GM23338 (cell line): ENCODE results near the gene ATG7. TPM values are rescaled to one million over a fixed set of nuclear protein-coding genes. Genes with fewer than 3 reads are reported as not detected.
A peak's percentile ranks its signal among the peaks of the same experiment; 100 is the strongest.

ENCODE experiments used
- ATAC-seq: fragments of 200-7000 bp; cut with Tn5 transposase; 3 replicates; pipeline ENCODE4 v1.9.1; 2020
- DNase-seq: peaks from one replicate; pipeline ENCODE4 v3.0.0-alpha.2; 2015; ENCODE audit warnings: low spot score
- H2AFZ ChIP-seq: fragments of 200-600 bp; sonication (generic); 2 replicates; pipeline ENCODE4 v1.8.0; 2016; ENCODE audit warnings: antibody characterized with exemption, mild to moderate bottlenecking, moderate library complexity
- H3F3A ChIP-seq: fragments of 200-600 bp; sonication (generic); replicated peaks from 2 replicates; pipeline ENCODE4 v1.8.0; 2017; ENCODE audit warnings: antibody characterized with exemption, mixed run types, low read depth
- H3K27ac ChIP-seq: fragments of 200-600 bp; sonication (generic); 2 replicates; pipeline ENCODE4 v1.6.1; 2016; ENCODE audit warnings: low read depth
- H3K27me3 ChIP-seq: fragments of 200-600 bp; sonication (generic); 2 replicates; pipeline ENCODE4 v1.8.0; 2016; ENCODE audit warnings: mild to moderate bottlenecking, mixed run types, moderate library complexity; ENCODE audit not compliant: insufficient read depth
- H3K36me3 ChIP-seq: fragments of 200-600 bp; sonication (generic); 2 replicates; pipeline ENCODE4 v1.8.0; 2016; ENCODE audit warnings: mild to moderate bottlenecking; ENCODE audit not compliant: insufficient read depth
- H3K4me1 ChIP-seq: fragments of 200-600 bp; sonication (generic); 2 replicates; pipeline ENCODE4 v1.8.0; 2016; ENCODE audit warnings: mild to moderate bottlenecking, moderate library complexity; ENCODE audit not compliant: insufficient read depth
- H3K4me2 ChIP-seq: fragments of 200-600 bp; sonication (generic); 2 replicates; pipeline ENCODE4 v1.7.1; 2017; ENCODE audit warnings: mixed run types
- H3K4me3 ChIP-seq: fragments of 200-600 bp; sonication (generic); 2 replicates; pipeline ENCODE4 v1.6.1; 2016; ENCODE audit warnings: mixed run types
- H3K79me2 ChIP-seq: fragments of 200-600 bp; sonication (generic); replicated peaks from 2 replicates; pipeline ENCODE4 v1.8.0; 2017; ENCODE audit warnings: mild to moderate bottlenecking; ENCODE audit not compliant: insufficient read depth
- H3K9me2 ChIP-seq: fragments of 200-600 bp; sonication (generic); 2 replicates; pipeline ENCODE4 v1.8.0; 2017; ENCODE audit not compliant: insufficient read depth
- H4K20me1 ChIP-seq: fragments of 200-600 bp; sonication (generic); replicated peaks from 2 replicates; pipeline ENCODE4 v1.8.0; 2017; ENCODE audit warnings: mild to moderate bottlenecking; ENCODE audit not compliant: insufficient read depth
- H3K27ac Mint-ChIP-seq: 2 replicates; pipeline ENCODE4 v1.8.0; 2020; ENCODE audit warnings: inconsistent platforms, mild to moderate bottlenecking, moderate library complexity, mixed read lengths
- H3K27me3 Mint-ChIP-seq: 3 replicates; pipeline ENCODE4 v1.8.0; 2022; ENCODE audit warnings: low read depth, mild to moderate bottlenecking, moderate library complexity, mixed read lengths, inconsistent platforms; ENCODE audit not compliant: insufficient read depth, poor library complexity
- H3K36me3 Mint-ChIP-seq: 3 replicates; pipeline ENCODE4 v1.8.0; 2021; ENCODE audit warnings: low read depth, mild to moderate bottlenecking, inconsistent platforms, moderate library complexity, mixed read lengths
- H3K4me1 Mint-ChIP-seq: 3 replicates; pipeline ENCODE4 v1.8.0; 2020; ENCODE audit warnings: mild to moderate bottlenecking, inconsistent platforms, mixed read lengths
- H3K4me3 Mint-ChIP-seq: 3 replicates; pipeline ENCODE4 v1.8.0; 2021; ENCODE audit warnings: moderate library complexity, mild to moderate bottlenecking, inconsistent platforms, mixed read lengths
- H3K9me3 Mint-ChIP-seq: 3 replicates; pipeline ENCODE4 v1.8.0; 2020; ENCODE audit warnings: moderate library complexity, mild to moderate bottlenecking, inconsistent platforms, mixed read lengths
- CREB1 ChIP-seq: fragments of 250-450 bp; sonication (Bioruptor Pico); IDR thresholded peaks from 2 replicates; pipeline ENCODE4 v1.5.0; 2020; ENCODE audit warnings: low read depth, mild to moderate bottlenecking, moderate library complexity
- EZH2 ChIP-seq: fragments of 200-600 bp; sonication (generic); IDR thresholded peaks from one replicate; pipeline ENCODE4 v1.8.0; 2017; ENCODE audit warnings: antibody characterized with exemption, mild to moderate bottlenecking, low read depth; ENCODE audit not compliant: unreplicated experiment
- EZH2phosphoT487 ChIP-seq: fragments of 200-600 bp; sonication (generic); IDR thresholded peaks from one replicate; pipeline ENCODE4 v1.8.1; 2018; ENCODE audit warnings: antibody characterized with exemption; ENCODE audit not compliant: unreplicated experiment
- JUNB ChIP-seq: IDR thresholded peaks from one replicate; pipeline ENCODE4 v1.6.1; 2016; ENCODE audit warnings: antibody characterized with exemption; ENCODE audit not compliant: unreplicated experiment
- NANOG ChIP-seq: IDR thresholded peaks from 2 replicates; pipeline ENCODE4 v1.6.1; 2016; ENCODE audit warnings: antibody characterized with exemption, borderline replicate concordance
- POLR2AphosphoS5 ChIP-seq: IDR thresholded peaks from 2 replicates; pipeline ENCODE4 v1.6.1; 2016; ENCODE audit warnings: antibody characterized with exemption, low read depth
- STAT1 ChIP-seq: IDR thresholded peaks from one replicate; pipeline ENCODE4 v1.6.1; 2016; ENCODE audit warnings: antibody characterized with exemption; ENCODE audit not compliant: unreplicated experiment
- ZNF114 ChIP-seq: fragments of 250-450 bp; sonication (Bioruptor Pico); IDR thresholded peaks from 2 replicates; pipeline ENCODE4 v1.5.0; 2020; ENCODE audit warnings: mild to moderate bottlenecking, moderate library complexity
- ZNF331 ChIP-seq: fragments of 250-450 bp; sonication (Bioruptor Pico); IDR thresholded peaks from 2 replicates; pipeline ENCODE4 v1.5.0; 2020; ENCODE audit warnings: low read depth, mild to moderate bottlenecking, moderate library complexity
- polyA plus RNA-seq: library from polyadenylated mRNA; unstranded; fragments of >200 nt; fragmentation: Nextera tagmentation; extraction: Ambion mirVana; gene quantifications from 2 replicates; pipeline ENCODE4 v1.2.1, GENCODE V29; 2016
- total RNA-seq: library from RNA; depleted of rRNA; stranded (reverse); fragments of >200 nt; shearing (Covaris generic); gene quantifications from 2 replicates; pipeline ENCODE4 v1.2.3, GENCODE V29; 2014
- TF ChIP-seq, protein P1 (sequence below): IDR thresholded peaks from 2 replicates; pipeline ENCODE4 v1.6.1; 2016; ENCODE audit warnings: antibody characterized with exemption
- TF ChIP-seq, protein P2 (sequence below): IDR thresholded peaks from one replicate; pipeline ENCODE4 v1.6.1; 2018; ENCODE audit warnings: antibody characterized with exemption; ENCODE audit not compliant: unreplicated experiment

Gene ATG7
- total and polyA plus RNA-seq, 2 experiments from 2014 or later: 16.2 to 36.7 TPM

DNA sequence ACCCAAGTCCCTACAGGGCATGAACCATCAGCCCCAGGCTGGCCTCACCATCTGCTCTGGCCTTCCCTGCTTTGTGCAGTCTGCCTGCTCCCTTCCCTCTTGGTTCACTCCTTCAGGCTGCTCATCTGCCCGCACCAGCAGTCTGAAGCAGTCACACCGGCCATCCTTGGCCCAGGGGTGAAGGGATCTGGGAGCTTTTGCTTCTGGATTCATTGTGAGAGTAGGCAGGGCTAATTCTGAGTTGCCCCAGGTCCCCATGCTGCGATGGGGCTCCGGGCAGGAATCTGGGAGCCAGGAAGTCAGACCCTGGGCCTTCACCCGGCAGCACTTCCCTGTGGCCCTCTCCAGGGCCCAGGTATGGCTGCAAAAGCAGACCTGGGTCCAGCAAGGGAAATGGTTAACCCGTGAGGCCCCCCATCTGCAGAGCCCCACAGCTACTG lies 271.8 kb downstream of the ATG7 start:
- Histone ChIP-seq H3K9me2 (no peaks in the 10 kb centered on the region), H3K36me3 (no peaks in the 10 kb centered on the region), H3K4me1 (no peaks in the 10 kb centered on the region), H3K27ac (no peak overlapping the region), H4K20me1 (no peaks in the 10 kb centered on the region), H3K4me2 (no peak overlapping the region), H3K27me3 (no peaks in the 10 kb centered on the region), H3F3A (no peaks in the 10 kb centered on the region), H3K4me3 (no peak overlapping the region), H3K79me2 (no peaks in the 10 kb centered on the region), H2AFZ (no peak overlapping the region)
- ATAC-seq: no peak
- no peak for TF ChIP-seq JUNB
- TF ChIP-seq EZH2phosphoT487: no peak
- TF ChIP-seq, protein P1, sequence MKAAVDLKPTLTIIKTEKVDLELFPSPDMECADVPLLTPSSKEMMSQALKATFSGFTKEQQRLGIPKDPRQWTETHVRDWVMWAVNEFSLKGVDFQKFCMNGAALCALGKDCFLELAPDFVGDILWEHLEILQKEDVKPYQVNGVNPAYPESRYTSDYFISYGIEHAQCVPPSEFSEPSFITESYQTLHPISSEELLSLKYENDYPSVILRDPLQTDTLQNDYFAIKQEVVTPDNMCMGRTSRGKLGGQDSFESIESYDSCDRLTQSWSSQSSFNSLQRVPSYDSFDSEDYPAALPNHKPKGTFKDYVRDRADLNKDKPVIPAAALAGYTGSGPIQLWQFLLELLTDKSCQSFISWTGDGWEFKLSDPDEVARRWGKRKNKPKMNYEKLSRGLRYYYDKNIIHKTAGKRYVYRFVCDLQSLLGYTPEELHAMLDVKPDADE: no peak
- no peak for TF ChIP-seq CREB1
- no peak for TF ChIP-seq EZH2
- TF ChIP-seq STAT1: no peak
- DNase-seq: no peak
- peaks cover 9% of the 10 kb centered on the region for H3K27me3 Mint-ChIP-seq
- no peak overlapping the region for H3K4me3 Mint-ChIP-seq
- peaks cover 3% of the 10 kb centered on the region; the same call in 1 of the 3 replicates for H3K36me3 Mint-ChIP-seq
- no peak overlapping the region for H3K27ac Mint-ChIP-seq
- no peaks in the 10 kb centered on the region for H3K4me1 Mint-ChIP-seq
- H3K9me3 Mint-ChIP-seq: no peaks in the 10 kb centered on the region

DNA sequence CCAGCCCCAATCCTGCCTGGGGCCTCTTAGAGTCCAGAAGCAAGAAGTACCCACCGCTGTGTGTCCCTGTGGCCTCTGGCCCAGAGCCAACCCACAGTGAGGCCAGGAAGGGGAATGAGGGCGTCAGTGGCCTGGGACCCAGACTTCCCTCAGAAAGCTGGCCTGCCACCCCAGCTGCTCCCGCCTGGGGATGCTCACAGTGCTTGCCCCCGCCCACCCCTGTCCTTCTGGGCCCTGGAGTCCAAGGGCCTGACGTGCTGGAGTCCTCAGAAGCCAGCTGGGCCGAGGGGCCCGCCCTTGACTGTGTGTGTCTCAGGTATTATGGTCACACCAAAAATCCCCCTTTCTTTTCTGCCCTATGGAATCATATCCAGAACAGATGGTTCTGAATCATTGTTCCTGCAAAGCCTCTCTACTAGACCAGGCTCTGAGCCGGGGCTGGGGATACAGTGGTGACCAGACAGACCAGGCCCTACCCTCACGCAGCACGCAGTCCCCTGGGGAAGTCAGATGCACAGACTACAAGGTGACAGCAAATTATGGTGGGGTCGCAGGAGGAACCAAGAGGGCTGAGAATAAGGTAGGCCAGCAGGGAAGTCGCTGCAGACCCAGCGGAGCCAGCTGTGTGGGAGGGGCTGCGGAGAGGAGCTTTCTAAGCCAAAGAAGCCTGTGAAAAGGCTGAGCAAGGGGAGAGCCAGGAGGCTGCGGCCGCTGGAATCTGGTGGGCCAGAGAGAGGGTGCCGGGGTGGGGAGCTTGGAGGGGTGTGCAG lies 272.4 kb downstream of the ATG7 start:
- Mint-ChIP-seq H3K27ac (no peak overlapping the region), H3K9me3 (no peaks in the 10 kb centered on the region), H3K4me1 (no peaks in the 10 kb centered on the region), H3K27me3 (peaks cover 9% of the 10 kb centered on the region), H3K4me3 (no peak overlapping the region), H3K36me3 (peaks cover 3% of the 10 kb centered on the region; the same call in 1 of the 3 replicates)
- Histone ChIP-seq H3K36me3 (no peaks in the 10 kb centered on the region), H4K20me1 (no peaks in the 10 kb centered on the region), H3K9me2 (no peaks in the 10 kb centered on the region), H3F3A (no peaks in the 10 kb centered on the region), H3K4me2 (no peak overlapping the region), H3K27me3 (no peaks in the 10 kb centered on the region), H3K4me1 (no peaks in the 10 kb centered on the region), H3K79me2 (no peaks in the 10 kb centered on the region), H3K27ac (no peak overlapping the region), H2AFZ (no peak overlapping the region), H3K4me3 (no peak overlapping the region)
- ATAC-seq (peak; percentile 77), DNase-seq (no peak)
- no peak for TF ChIP-seq STAT1
- no peak for TF ChIP-seq ZNF114 (CRISPR knock-in tag)
- TF ChIP-seq ZNF331 (CRISPR knock-in tag): no peak
- TF ChIP-seq EZH2phosphoT487: no peak
- TF ChIP-seq EZH2: no peak
- no peak for TF ChIP-seq NANOG
- TF ChIP-seq, protein P1: no peak
- no peak for TF ChIP-seq CREB1
- TF ChIP-seq POLR2AphosphoS5: no peak
- TF ChIP-seq, protein P2, sequence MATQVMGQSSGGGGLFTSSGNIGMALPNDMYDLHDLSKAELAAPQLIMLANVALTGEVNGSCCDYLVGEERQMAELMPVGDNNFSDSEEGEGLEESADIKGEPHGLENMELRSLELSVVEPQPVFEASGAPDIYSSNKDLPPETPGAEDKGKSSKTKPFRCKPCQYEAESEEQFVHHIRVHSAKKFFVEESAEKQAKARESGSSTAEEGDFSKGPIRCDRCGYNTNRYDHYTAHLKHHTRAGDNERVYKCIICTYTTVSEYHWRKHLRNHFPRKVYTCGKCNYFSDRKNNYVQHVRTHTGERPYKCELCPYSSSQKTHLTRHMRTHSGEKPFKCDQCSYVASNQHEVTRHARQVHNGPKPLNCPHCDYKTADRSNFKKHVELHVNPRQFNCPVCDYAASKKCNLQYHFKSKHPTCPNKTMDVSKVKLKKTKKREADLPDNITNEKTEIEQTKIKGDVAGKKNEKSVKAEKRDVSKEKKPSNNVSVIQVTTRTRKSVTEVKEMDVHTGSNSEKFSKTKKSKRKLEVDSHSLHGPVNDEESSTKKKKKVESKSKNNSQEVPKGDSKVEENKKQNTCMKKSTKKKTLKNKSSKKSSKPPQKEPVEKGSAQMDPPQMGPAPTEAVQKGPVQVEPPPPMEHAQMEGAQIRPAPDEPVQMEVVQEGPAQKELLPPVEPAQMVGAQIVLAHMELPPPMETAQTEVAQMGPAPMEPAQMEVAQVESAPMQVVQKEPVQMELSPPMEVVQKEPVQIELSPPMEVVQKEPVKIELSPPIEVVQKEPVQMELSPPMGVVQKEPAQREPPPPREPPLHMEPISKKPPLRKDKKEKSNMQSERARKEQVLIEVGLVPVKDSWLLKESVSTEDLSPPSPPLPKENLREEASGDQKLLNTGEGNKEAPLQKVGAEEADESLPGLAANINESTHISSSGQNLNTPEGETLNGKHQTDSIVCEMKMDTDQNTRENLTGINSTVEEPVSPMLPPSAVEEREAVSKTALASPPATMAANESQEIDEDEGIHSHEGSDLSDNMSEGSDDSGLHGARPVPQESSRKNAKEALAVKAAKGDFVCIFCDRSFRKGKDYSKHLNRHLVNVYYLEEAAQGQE: no peak
- TF ChIP-seq JUNB: no peak
